ENCODE measurements around the gene LIAS. TPM values are rescaled to one million over a fixed set of nuclear protein-coding genes. Genes with fewer than 3 reads are reported as not detected.

LIAS gene
- polyA plus RNA-seq, 1 donor from 2014 or later, result 24.6 TPM

DNA sequence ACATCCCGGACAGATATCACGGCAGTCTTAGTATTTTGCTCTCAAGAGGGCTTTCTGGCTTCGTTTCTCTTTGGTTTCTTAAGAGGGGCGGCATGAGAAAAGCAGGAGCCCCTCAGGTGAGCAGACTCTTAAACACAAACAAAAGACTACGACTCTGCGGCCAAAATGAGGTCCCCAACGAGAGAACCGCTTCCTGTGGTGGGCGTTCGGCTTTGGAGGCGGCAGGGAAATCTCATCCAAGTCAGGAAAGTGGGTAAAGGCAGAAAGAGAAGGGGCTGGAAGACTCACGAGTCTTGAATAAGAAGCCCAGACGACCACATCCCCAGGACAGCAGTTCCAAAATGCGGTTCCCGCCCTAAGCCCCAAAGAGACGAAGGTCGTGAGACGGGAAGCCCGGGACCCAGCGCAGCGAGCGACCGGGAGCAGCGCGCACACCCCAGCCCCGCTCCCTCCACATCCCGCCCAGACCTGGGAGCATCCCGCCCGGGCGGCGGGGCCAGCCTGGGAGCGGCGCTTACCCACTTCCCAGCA is 68.0 kb downstream of the LIAS start:
- peak overlapping the region; percentile 26 for H3K4me2 ChIP-seq (ENCODE audit: low read length)
- peak overlapping the region; percentile 90 for H3K27ac ChIP-seq (ENCODE audit: low read length)
- H3K9ac ChIP-seq (ENCODE audit: low read length), result peak overlapping the region; percentile 89
- H3K4me3 ChIP-seq (ENCODE audit: low read length), result peak overlapping the region; percentile 96
- peaks cover 4% of the 10 kb centered on the region for H3K9me3 ChIP-seq (ENCODE audit: low read length)
- no peaks in the 10 kb centered on the region for H3K27me3 ChIP-seq (ENCODE audit: insufficient read depth, low read depth, low read length)
- no peaks in the 10 kb centered on the region for H3K36me3 ChIP-seq (ENCODE audit: insufficient read depth, low read length)
- H3K9me2 ChIP-seq (ENCODE audit: insufficient read depth, low read length), result no peaks in the 10 kb centered on the region
- peaks cover 5% of the 10 kb centered on the region for H3F3A ChIP-seq (ENCODE audit: insufficient read depth, low read length, poor library complexity, severe bottlenecking)
- peak overlapping the region; percentile 90 for H2AFZ ChIP-seq (ENCODE audit: low read depth, low read length)
- H3K79me2 ChIP-seq (replicated peaks; ENCODE audit: insufficient read depth, low read length), result peaks cover 43% of the 10 kb centered on the region
- H4K20me1 ChIP-seq (ENCODE audit: insufficient read depth), result no peaks in the 10 kb centered on the region
- TF ChIP-seq RAD21 (conservative IDR thresholded peaks at IDR 0.05), result no peak
- TF ChIP-seq, protein P1, sequence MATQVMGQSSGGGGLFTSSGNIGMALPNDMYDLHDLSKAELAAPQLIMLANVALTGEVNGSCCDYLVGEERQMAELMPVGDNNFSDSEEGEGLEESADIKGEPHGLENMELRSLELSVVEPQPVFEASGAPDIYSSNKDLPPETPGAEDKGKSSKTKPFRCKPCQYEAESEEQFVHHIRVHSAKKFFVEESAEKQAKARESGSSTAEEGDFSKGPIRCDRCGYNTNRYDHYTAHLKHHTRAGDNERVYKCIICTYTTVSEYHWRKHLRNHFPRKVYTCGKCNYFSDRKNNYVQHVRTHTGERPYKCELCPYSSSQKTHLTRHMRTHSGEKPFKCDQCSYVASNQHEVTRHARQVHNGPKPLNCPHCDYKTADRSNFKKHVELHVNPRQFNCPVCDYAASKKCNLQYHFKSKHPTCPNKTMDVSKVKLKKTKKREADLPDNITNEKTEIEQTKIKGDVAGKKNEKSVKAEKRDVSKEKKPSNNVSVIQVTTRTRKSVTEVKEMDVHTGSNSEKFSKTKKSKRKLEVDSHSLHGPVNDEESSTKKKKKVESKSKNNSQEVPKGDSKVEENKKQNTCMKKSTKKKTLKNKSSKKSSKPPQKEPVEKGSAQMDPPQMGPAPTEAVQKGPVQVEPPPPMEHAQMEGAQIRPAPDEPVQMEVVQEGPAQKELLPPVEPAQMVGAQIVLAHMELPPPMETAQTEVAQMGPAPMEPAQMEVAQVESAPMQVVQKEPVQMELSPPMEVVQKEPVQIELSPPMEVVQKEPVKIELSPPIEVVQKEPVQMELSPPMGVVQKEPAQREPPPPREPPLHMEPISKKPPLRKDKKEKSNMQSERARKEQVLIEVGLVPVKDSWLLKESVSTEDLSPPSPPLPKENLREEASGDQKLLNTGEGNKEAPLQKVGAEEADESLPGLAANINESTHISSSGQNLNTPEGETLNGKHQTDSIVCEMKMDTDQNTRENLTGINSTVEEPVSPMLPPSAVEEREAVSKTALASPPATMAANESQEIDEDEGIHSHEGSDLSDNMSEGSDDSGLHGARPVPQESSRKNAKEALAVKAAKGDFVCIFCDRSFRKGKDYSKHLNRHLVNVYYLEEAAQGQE (IDR thresholded peaks at IDR 0.05; ENCODE audit: borderline replicate concordance), result peak; percentile 15

DNA sequence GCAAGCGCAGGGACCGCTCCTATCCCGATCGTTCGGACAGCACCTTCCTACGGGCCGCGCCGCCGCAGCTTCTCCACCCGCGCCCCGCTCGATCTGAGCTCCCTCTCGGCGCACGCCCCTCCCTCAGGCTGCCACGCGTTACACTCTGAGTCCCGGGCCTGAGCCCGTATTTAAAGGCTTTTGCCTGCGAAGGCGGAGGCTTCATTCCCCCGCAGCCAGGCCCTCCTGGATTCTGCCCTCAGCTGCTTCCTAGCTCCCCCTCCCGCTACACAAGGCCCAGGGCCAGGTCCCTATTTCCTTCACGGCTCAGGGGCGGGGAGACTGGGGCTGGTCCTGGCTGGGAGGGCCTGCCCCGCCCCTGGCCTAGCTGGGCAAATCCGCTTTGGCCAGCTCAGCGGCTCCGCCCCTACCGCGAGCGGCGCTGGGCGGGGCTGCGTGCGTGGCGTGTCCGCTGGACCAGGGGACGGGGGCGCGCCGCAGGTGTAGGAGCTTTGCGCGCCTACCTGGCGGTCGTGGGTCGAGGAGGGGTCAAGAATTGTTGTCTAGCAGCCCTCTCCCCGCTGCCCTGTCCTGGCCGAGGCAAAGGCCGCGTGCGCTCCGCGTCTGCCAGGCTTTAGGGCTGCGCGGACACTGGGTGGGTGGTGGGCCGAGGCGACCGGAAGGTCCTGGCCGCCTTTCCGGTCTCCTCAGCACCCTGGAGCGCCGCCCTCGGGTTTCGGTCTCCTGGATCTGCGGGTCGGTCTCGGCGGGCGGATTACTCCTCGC is 68.6 kb downstream of the LIAS start, which contains the start of gene UGDH:
Gene UGDH, minus strand, starts transcription at position 144 of the 765 bp plus-strand sequence. CDS start 5,927 bp downstream, outside the sequence.
- peaks cover 4% of the 10 kb centered on the region for H3K9me3 ChIP-seq (ENCODE audit: low read length)

More for the DNA sequence above, 68.6 kb downstream of the LIAS start, which contains the start of gene UGDH:
- peaks cover 43% of the 10 kb centered on the region for H3K79me2 ChIP-seq (replicated peaks; ENCODE audit: insufficient read depth, low read length)
- H3K9me2 ChIP-seq (ENCODE audit: insufficient read depth, low read length), result no peaks in the 10 kb centered on the region
- H3K9ac ChIP-seq (ENCODE audit: low read length), result peak within 1 kb of the TSS; percentile 89
- peak within 1 kb of the TSS; percentile 100 for H3K4me2 ChIP-seq (ENCODE audit: low read length)
- peak within 1 kb of the TSS; percentile 90 for H3K27ac ChIP-seq (ENCODE audit: low read length)
- H4K20me1 ChIP-seq (ENCODE audit: insufficient read depth), result no peaks in the 10 kb centered on the region
- peak within 1 kb of the TSS; percentile 96 for H3K4me3 ChIP-seq (ENCODE audit: low read length)
- H3K36me3 ChIP-seq (ENCODE audit: insufficient read depth, low read length), result no peaks in the 10 kb centered on the region
- TF ChIP-seq EP300 (conservative IDR thresholded peaks at IDR 0.05; ENCODE audit: poor library complexity, severe bottlenecking) (no peak), EZH2 (IDR thresholded peaks at IDR 0.05; ENCODE audit: borderline replicate concordance, insufficient read depth, low read length, poor library complexity, severe bottlenecking) (no peak), MXI1 (conservative IDR thresholded peaks at IDR 0.05; ENCODE audit: poor library complexity, severe bottlenecking) (peak; percentile 90), SMC3 (conservative IDR thresholded peaks at IDR 0.05; ENCODE audit: poor library complexity) (peak; percentile 46), POLR2AphosphoS5 (IDR thresholded peaks at IDR 0.05) (peak; percentile 89), RAD21 (conservative IDR thresholded peaks at IDR 0.05) (no peak)
- TF ChIP-seq, protein P1 (IDR thresholded peaks at IDR 0.05; ENCODE audit: borderline replicate concordance), result peak; percentile 51
- TF ChIP-seq, protein P2, sequence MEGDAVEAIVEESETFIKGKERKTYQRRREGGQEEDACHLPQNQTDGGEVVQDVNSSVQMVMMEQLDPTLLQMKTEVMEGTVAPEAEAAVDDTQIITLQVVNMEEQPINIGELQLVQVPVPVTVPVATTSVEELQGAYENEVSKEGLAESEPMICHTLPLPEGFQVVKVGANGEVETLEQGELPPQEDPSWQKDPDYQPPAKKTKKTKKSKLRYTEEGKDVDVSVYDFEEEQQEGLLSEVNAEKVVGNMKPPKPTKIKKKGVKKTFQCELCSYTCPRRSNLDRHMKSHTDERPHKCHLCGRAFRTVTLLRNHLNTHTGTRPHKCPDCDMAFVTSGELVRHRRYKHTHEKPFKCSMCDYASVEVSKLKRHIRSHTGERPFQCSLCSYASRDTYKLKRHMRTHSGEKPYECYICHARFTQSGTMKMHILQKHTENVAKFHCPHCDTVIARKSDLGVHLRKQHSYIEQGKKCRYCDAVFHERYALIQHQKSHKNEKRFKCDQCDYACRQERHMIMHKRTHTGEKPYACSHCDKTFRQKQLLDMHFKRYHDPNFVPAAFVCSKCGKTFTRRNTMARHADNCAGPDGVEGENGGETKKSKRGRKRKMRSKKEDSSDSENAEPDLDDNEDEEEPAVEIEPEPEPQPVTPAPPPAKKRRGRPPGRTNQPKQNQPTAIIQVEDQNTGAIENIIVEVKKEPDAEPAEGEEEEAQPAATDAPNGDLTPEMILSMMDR (IDR thresholded peaks at IDR 0.05; ENCODE audit: poor library complexity, severe bottlenecking), result no peak
- no peaks in the 10 kb centered on the region for H3K27me3 ChIP-seq (ENCODE audit: insufficient read depth, low read depth, low read length)
- H2AFZ ChIP-seq (ENCODE audit: low read depth, low read length), result peak within 1 kb of the TSS; percentile 90
- peaks cover 5% of the 10 kb centered on the region for H3F3A ChIP-seq (ENCODE audit: insufficient read depth, low read length, poor library complexity, severe bottlenecking)
